Stimulated activated CD8-positive, alpha-beta memory T cell treated with anti-CD3 and anti-CD28 coated beads, Interleukin-4, amount 100 ng/mL, for 24 hours (primary cell): ENCODE results near the gene MRM2.
A peak's percentile ranks its signal among the peaks of the same experiment; 100 is the strongest.
"Not testable (repeated sequence)": the region's sequence is repeated elsewhere in the genome, so short reads cannot be mapped to it uniquely, and the experiment has no call there.

Experiments
- DNase-seq: peaks from one replicate; pipeline ENCODE4 v3.0.0-alpha.2; 2020; ENCODE audit warnings: low read depth

The MRM2 gene

DNA sequence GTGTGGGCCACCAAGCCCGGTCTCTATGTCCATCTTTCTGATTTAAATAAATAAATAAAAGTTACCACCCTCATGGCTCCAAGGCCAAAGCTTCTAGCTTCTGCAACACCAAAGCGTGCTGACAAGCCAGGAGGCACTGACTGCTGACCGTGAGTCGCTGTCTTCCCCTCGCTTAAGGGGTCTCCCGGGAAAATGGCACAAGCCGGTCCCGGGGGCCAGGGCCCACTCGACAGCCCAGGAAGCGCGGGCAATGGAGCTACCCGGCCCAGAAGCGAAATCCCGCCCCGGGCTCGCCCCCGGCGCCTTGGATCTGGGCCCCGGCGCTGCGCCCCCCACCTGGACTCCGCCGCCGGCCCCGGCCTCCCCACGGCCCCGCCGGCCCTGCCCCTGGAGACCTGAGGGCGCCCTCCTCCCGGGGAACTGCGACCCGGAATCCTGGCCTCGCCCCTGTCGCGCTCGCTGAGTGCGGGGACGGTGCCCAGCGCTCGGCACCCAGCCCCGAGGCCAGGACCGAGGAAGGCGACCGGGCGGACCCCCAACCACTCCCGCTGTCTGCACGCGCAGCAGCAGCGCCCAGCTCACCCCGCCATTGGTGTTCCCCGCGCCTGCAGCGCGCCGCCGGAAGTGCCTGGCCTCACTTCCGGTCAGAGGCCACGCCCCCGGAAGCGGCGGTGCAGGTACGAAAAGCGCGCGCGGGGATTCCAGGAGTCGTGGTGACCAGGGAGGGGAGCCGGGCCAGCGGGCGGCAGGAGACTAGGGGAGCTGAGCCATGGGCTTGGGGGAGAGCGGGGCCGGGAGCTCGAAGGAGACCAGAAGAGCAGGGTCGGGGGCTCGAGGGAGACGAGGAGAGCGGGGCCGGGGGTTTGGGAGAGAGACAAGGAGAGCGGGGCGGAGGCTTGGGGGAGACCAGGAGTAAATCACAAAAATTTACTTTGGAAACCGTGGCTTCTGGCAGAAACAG lies at the start of gene MRM2, which contains the start of gene NUDT1:
Gene MRM2 (minus strand): TSS at position 626 of the 961 bp plus-strand sequence. CDS start 36 bp downstream, at position 590.
Gene NUDT1 (plus strand): TSS at position 647 of the 961 bp plus-strand sequence. CDS start 2,349 bp downstream, outside the sequence.
- peak; percentile 69 for DNase-seq

GRCh38 chr7:2290877-2291276 lies 48.9 kb upstream of the MRM2 start:
- DNase-seq, result no peak

DNA sequence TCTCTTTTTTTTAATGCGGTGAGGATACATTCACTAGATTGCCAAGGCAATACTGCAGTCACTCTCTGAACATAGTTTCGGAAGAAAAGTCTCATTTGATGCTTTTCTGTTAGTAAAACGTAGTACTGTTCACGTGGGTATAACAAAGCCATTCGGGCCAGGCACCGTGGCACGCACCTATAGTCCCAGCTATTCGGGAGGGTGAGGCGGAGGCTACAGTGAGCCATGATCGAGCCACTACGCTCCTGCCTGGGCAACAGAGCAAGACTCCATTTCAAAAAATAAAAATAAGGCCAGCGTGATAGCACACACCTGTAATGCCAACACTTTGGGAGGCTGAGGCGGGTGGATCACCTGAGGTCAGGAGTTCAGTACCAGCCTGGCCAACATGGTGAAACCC lies 47.6 kb upstream of the MRM2 start:
- DNase-seq, result no peak

DNA sequence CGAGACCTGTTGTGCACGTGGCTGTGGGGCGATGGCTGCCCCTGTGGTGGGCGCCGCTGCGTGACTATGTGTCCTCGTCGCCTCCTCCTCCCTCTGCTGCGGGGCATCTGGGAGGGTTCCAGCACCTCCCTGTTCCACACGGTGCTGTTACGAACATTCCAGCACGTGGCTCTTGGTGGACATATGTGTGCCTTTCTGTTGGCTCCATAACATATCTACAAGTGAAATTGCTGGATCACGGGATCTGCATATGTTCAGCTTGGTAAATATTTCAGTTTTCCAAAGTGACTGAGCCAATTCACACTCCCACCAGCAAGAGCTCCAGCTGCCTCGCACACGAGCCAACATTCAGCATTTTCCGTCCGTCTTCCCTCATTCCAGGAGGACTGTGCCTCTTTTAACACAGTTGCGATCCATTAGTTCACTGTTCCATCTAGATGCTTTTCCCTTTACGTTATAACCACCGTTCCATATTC lies 47.1 kb upstream of the MRM2 start:
- no peak for DNase-seq

DNA sequence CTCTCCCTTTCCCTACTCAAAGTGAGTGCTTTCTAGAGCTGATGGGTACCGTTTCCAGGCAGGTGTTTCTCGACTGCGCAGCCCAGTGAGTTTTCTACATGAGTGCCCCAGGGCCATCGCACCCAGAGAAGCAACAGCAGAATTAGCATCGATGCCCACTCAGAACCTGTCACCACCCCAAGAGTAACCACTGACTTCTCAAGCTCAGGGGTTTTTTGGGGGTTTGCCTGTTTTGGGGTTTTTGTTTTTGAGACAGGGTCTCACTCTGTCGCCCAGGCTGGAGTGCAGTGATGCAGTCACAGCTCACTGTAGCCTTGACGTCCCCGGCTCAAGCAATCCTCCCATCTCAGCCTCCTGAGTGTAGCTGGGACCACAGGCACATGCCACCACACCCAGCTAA lies 46.5 kb upstream of the MRM2 start:
- no peak for DNase-seq

GRCh38 chr7:2287745-2288144 lies 45.7 kb upstream of the MRM2 start:
- no peak for DNase-seq

DNA sequence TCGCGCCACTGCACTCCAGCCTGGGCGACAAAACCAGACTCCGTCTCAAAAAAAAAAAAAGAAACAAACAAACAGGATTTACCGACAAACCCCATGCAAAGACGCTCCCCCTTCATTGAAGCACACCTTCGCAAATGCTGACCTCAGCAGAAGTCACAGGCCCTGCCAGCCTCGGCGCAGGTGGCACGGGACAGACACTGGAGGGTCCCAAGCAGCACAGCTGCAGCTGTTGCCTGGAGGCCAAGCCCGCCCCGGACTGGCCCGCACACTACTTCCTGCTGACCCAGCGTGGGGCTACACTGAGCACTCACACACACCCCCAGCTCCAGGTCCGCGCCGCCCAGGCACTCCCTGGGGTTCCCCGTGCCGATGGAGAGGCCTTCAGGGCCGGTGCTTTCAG lies 41.1 kb upstream of the MRM2 start:
- DNase-seq, result no peak

GRCh38 chr7:2282185-2282751 lies 40.3 kb upstream of the MRM2 start:
- DNase-seq, result no peak

- DNase-seq, result no peak
These were observed 39.5 kb upstream of the MRM2 start for GRCh38 chr7:2281541-2281940.

DNA sequence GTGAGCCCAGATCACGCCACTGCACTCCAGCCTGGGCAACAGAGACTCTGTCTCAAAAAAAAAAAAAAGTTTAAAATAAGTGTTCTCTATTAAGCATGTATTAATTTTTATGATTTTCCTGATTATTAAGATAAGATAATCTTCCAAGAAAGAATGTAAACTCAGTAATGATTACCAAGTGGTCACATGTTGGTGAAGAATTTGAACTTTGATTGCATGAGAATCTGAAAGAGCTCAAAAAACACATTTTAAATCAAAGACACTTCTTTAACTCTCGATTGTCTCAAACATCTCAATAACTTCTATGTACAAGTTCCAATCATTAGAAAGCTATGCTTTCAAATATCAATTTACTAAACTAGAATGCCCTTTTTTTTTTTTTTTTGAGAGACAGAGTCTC lies 38.4 kb upstream of the MRM2 start:
- no peak for DNase-seq

DNA sequence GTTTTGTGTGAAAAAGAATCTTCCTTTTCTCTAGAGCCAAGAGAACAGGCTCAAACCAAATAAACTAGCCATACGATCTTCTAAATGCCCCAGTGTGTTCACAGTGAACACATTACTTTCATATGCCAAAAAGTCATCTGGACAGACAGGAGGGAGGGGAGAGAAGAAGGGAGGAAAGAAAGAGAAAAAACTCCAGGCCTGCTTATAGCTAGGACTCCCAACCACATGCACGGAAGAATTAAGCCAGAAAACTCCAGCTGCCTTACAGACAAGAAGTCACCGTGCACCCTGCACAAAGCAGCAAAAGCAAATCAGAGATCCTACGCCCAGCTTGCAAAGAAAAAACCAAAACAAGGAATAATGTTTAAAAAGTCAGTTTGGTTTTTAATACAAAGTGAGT lies 37.9 kb upstream of the MRM2 start:
- no peak for DNase-seq

GRCh38 chr7:2278026-2278425 lies 36.0 kb upstream of the MRM2 start:
- DNase-seq, result no peak

GRCh38 chr7:2276107-2276506 lies 34.1 kb upstream of the MRM2 start:
- DNase-seq, result no peak

DNA sequence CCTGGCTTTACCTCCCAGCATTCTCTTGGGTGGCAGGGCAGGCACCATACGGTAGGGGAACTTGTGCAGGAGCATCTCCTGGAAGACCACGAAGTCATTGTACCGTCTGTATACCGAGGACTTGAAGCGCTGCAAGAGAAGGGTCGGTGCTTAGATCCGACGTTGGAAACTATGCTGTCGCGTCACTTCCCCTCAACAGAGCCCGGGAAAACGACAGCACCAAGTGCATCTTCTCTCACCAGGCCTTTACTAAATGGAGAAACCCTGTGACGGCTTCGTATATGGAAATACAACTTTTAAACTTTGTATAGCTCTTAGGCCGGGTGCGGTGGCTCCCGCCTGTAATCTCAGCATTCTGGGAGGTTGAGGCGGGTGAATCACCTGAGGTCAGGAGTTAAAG lies 33.1 kb upstream of the MRM2 start:
- no peak for DNase-seq

DNA sequence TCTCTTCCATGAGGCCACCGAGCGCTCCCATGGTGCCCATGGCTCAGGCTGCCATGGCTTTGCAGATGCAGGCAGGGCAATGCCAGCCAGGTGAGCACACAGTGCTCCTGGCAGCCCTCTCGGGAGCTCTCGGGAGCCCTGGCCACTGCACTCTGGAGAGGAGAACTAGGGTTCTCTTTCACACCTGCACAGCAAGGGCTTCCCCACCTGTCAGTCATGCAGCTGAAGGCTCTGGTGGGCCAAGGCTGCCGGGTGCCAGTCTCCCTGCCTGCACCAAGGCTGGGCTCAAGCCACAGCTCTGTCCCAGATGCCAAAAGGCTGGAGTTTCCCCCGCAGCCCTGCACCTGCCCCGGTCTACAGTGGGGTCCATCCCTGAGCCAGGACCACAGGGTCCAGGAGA lies 32.7 kb upstream of the MRM2 start:
- no peak for DNase-seq

DNA sequence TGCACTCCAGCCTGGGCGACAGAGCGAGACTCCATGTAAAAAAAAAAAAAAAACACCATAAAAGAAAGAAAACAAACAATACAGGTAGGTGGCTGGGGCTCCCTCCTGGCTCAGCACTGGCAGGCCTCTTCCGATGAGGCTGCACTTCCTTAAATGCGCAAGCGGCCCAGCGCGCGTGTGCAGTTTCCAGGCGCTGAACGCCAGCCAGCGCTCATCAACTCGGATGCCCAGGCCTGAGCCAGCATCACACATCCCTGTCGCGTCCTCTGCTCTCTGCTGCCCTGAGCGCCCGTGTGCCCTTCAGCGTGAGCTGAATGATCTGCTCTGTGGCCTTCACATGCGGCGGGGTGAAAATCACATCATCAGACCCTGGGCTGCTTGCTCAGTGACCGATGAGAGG lies 31.9 kb upstream of the MRM2 start:
- no peak for DNase-seq

- no peak for DNase-seq
These were observed 30.0 kb upstream of the MRM2 start for GRCh38 chr7:2272031-2272430.

DNA sequence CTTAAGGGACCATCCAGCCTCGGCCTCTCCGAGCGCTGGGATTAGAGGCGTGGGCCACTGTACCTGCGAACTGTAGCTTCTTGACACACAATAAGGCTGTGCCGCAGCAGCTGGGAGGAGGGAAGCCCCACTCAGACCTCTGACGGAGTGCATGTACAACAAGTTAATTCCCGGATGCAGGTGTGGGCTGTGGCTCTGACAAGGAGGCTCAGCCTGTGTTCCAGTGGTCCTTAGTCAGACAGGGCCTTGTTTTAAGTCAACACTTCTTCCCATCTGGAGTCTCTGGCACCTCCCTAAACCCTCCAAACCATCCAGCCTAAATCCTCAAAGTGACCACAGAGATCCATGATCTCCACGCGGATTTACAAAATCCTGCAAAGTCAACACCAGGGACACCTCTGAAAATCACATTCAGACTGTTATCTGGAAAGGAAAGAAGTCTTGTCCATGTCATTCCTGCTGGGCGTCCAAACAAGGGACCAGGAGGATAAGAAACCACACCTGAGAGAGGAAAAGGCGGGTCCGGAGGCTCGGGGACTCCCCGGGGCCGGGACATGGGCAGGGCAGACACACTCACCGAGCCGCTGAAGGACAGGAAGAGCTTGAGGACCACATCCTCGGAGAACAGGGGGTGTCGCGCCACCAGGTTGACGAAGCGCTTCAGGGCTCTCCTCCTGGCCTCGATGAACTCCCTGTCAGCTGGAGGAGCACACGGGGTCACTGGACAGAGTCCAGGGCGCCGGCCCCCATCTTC lies 29.4 kb upstream of the MRM2 start:
- no peak for DNase-seq

GRCh38 chr7:2270495-2270894 lies 28.5 kb upstream of the MRM2 start:
- no peak for DNase-seq

GRCh38 chr7:2269991-2270460 lies 28.0 kb upstream of the MRM2 start:
- DNase-seq, result no peak

GRCh38 chr7:2269089-2269990 lies 27.3 kb upstream of the MRM2 start:
- not testable (repeated sequence) for DNase-seq
